WTC11 (cell line): ENCODE data around the gene PRND.

Experiments used
- ATF3 ChIP-seq: sonication (generic); formaldehyde crosslinking; conservative IDR thresholded peaks from 2 replicates; pipeline ENCODE4 v1.8.1; 2022; ENCODE audit warnings: mild to moderate bottlenecking, missing genetic modification reagents
- CREM ChIP-seq: sonication (generic); formaldehyde crosslinking; IDR thresholded peaks from 2 replicates; pipeline ENCODE4 v1.8.1; 2022; ENCODE audit warnings: mild to moderate bottlenecking, missing genetic modification reagents, moderate library complexity
- E2F1 ChIP-seq: sonication (generic); formaldehyde crosslinking; IDR thresholded peaks from 2 replicates; pipeline ENCODE4 v1.8.0; 2022; ENCODE audit warnings: mild to moderate bottlenecking, missing genetic modification reagents
- ELF4 ChIP-seq: sonication (generic); formaldehyde crosslinking; IDR thresholded peaks from 2 replicates; pipeline ENCODE4 v1.8.1; 2022; ENCODE audit warnings: low read depth, mild to moderate bottlenecking, moderate library complexity, missing genetic modification reagents
- FOXK1 ChIP-seq: sonication (generic); formaldehyde crosslinking; IDR thresholded peaks from 2 replicates; pipeline ENCODE4 v1.8.0; 2022; ENCODE audit warnings: mild to moderate bottlenecking, moderate library complexity, missing genetic modification reagents
- HMGA2 ChIP-seq: fragments of 250-450 bp; sonication (Bioruptor Pico); IDR thresholded peaks from 2 replicates; pipeline ENCODE4 v1.4.0; 2021; ENCODE audit warnings: mild to moderate bottlenecking, moderate library complexity
- KAT7 ChIP-seq: sonication (generic); formaldehyde crosslinking; IDR thresholded peaks from 2 replicates; pipeline ENCODE4 v1.8.1; 2023; ENCODE audit warnings: missing genetic modification reagents, mild to moderate bottlenecking, borderline replicate concordance
- MAX ChIP-seq: sonication (generic); formaldehyde crosslinking; IDR thresholded peaks from 2 replicates; pipeline ENCODE4 v1.8.0; 2022; ENCODE audit warnings: mild to moderate bottlenecking, missing genetic modification reagents
- MYBL2 ChIP-seq: sonication (generic); formaldehyde crosslinking; IDR thresholded peaks from 2 replicates; pipeline ENCODE4 v1.8.1; 2023; ENCODE audit warnings: mild to moderate bottlenecking, moderate library complexity, missing genetic modification reagents
- NR2C2 ChIP-seq: sonication (generic); formaldehyde crosslinking; IDR thresholded peaks from 2 replicates; pipeline ENCODE4 v1.8.0; 2022; ENCODE audit warnings: mild to moderate bottlenecking, missing genetic modification reagents
- TEAD4 ChIP-seq: sonication (generic); formaldehyde crosslinking; IDR thresholded peaks from 2 replicates; pipeline ENCODE4 v1.8.0; 2022; ENCODE audit warnings: mild to moderate bottlenecking, missing genetic modification reagents
- ZBTB21 ChIP-seq: sonication (generic); formaldehyde crosslinking; IDR thresholded peaks from 2 replicates; pipeline ENCODE4 v1.8.1; 2023; ENCODE audit warnings: mild to moderate bottlenecking, missing genetic modification reagents, borderline replicate concordance
- TF ChIP-seq, protein P1 (sequence below): fragments of 200-600 bp; IDR thresholded peaks from 2 replicates; pipeline ENCODE4 v1.8.0; 2022; ENCODE audit warnings: antibody characterized with exemption
- TF ChIP-seq, protein P2 (sequence below): sonication (generic); formaldehyde crosslinking; IDR thresholded peaks from 2 replicates; pipeline ENCODE4 v1.8.0; 2022; ENCODE audit warnings: mild to moderate bottlenecking, missing genetic modification reagents

- TF ChIP-seq, protein P1, sequence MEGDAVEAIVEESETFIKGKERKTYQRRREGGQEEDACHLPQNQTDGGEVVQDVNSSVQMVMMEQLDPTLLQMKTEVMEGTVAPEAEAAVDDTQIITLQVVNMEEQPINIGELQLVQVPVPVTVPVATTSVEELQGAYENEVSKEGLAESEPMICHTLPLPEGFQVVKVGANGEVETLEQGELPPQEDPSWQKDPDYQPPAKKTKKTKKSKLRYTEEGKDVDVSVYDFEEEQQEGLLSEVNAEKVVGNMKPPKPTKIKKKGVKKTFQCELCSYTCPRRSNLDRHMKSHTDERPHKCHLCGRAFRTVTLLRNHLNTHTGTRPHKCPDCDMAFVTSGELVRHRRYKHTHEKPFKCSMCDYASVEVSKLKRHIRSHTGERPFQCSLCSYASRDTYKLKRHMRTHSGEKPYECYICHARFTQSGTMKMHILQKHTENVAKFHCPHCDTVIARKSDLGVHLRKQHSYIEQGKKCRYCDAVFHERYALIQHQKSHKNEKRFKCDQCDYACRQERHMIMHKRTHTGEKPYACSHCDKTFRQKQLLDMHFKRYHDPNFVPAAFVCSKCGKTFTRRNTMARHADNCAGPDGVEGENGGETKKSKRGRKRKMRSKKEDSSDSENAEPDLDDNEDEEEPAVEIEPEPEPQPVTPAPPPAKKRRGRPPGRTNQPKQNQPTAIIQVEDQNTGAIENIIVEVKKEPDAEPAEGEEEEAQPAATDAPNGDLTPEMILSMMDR, result no peak
- TF ChIP-seq NR2C2 (no peak), FOXK1 (CRISPR knock-in tag) (no peak), E2F1 (CRISPR knock-in tag) (no peak), KAT7 (no peak), ATF3 (no peak), MYBL2 (no peak), CREM (CRISPR knock-in tag) (no peak), ZBTB21 (CRISPR knock-in tag) (no peak), ELF4 (CRISPR knock-in tag) (no peak), MAX (no peak), TEAD4 (no peak), HMGA2 (CRISPR knock-in tag) (no peak)
- TF ChIP-seq, protein P2, sequence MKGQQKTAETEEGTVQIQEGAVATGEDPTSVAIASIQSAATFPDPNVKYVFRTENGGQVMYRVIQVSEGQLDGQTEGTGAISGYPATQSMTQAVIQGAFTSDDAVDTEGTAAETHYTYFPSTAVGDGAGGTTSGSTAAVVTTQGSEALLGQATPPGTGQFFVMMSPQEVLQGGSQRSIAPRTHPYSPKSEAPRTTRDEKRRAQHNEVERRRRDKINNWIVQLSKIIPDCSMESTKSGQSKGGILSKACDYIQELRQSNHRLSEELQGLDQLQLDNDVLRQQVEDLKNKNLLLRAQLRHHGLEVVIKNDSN (CRISPR knock-in tag), result no peak
Observed at GRCh38 chr20:4685923-4686221, 35.8 kb upstream of the PRND start.
